ENCODE results near the gene IL5.

DNA sequence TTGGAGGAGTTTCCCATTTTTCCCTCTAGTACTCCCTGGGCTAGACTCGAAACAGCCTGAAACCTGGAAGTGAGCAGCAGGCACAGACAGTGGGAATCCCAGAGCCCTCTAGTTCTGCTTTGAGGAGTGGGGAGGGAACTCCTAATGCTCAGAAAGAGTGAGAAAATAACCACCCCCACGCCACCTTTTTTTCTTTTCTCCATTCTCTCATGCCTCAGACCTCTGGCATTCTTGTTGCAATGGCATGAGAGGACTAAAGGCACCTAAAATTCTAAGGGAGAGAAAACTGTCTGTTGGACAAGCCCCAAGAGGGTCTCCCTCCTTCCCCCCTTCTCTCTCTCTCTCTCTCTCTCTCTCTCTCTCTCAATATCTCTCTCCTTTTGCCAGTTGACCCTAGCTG, 37.7 kb downstream of the IL5 start:
- TF ChIP-seq, protein P1, sequence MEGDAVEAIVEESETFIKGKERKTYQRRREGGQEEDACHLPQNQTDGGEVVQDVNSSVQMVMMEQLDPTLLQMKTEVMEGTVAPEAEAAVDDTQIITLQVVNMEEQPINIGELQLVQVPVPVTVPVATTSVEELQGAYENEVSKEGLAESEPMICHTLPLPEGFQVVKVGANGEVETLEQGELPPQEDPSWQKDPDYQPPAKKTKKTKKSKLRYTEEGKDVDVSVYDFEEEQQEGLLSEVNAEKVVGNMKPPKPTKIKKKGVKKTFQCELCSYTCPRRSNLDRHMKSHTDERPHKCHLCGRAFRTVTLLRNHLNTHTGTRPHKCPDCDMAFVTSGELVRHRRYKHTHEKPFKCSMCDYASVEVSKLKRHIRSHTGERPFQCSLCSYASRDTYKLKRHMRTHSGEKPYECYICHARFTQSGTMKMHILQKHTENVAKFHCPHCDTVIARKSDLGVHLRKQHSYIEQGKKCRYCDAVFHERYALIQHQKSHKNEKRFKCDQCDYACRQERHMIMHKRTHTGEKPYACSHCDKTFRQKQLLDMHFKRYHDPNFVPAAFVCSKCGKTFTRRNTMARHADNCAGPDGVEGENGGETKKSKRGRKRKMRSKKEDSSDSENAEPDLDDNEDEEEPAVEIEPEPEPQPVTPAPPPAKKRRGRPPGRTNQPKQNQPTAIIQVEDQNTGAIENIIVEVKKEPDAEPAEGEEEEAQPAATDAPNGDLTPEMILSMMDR (IDR thresholded peaks at IDR 0.05), result no peak
- no peak for TF ChIP-seq POLR2A (IDR thresholded peaks at IDR 0.05)
